NB4 (cell line): Measurements from ENCODE around the gene TNFRSF25.

Source experiments
- DNase-seq: peaks from one replicate; pipeline ENCODE4 v3.0.0; 2010; ENCODE audit warnings: low read depth
- H3K4me3 ChIP-seq: one replicate; pipeline ENCODE4 v1.5.1; 2011; ENCODE audit warnings: mild to moderate bottlenecking, low read depth, low read length, moderate library complexity
- MYC ChIP-seq: IDR thresholded peaks from 2 replicates; pipeline ENCODE4 v1.6.1; 2011; ENCODE audit warnings: low read depth, low read length
- POLR2A ChIP-seq: IDR thresholded peaks from 2 replicates; pipeline ENCODE4 v1.6.1; 2011; ENCODE audit warnings: mild to moderate bottlenecking; ENCODE audit not compliant: insufficient read length; ENCODE audit errors: extremely low read depth
- TF ChIP-seq, protein P1 (sequence below): IDR thresholded peaks from 2 replicates; pipeline ENCODE4 v1.6.1; 2011; ENCODE audit warnings: low read depth, low read length
- TF ChIP-seq, protein P2 (sequence below): IDR thresholded peaks from one replicate; pipeline ENCODE4 v1.5.1; 2012; ENCODE audit warnings: low read depth, low read length

The TNFRSF25 gene

DNA sequence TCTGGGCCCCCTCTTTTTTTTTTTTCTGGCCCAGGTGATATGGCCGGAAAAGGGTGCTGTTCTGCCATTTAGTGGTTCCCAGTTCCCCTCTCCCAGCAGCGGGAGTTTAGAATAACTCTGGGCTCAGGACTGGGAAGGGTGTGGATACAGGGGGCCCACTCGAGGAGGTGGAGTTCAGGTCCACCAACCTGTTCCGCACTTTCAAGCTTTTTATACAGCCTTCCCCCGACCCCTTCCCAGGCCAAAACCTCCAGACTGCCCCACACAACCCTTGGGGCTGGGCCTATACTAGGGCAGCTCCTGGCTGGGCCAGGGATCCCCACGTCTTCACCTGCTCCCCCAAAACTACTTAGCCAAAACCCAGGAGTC lies 25.1 kb upstream of the TNFRSF25 start:
- peak overlapping the region; percentile 71 for H3K4me3 ChIP-seq
- no peak for DNase-seq
- TF ChIP-seq, protein P1, sequence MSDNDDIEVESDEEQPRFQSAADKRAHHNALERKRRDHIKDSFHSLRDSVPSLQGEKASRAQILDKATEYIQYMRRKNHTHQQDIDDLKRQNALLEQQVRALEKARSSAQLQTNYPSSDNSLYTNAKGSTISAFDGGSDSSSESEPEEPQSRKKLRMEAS = no peak
- TF ChIP-seq, protein P2, sequence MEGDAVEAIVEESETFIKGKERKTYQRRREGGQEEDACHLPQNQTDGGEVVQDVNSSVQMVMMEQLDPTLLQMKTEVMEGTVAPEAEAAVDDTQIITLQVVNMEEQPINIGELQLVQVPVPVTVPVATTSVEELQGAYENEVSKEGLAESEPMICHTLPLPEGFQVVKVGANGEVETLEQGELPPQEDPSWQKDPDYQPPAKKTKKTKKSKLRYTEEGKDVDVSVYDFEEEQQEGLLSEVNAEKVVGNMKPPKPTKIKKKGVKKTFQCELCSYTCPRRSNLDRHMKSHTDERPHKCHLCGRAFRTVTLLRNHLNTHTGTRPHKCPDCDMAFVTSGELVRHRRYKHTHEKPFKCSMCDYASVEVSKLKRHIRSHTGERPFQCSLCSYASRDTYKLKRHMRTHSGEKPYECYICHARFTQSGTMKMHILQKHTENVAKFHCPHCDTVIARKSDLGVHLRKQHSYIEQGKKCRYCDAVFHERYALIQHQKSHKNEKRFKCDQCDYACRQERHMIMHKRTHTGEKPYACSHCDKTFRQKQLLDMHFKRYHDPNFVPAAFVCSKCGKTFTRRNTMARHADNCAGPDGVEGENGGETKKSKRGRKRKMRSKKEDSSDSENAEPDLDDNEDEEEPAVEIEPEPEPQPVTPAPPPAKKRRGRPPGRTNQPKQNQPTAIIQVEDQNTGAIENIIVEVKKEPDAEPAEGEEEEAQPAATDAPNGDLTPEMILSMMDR = no peak
- TF ChIP-seq POLR2A (no peak), MYC (no peak)

DNA sequence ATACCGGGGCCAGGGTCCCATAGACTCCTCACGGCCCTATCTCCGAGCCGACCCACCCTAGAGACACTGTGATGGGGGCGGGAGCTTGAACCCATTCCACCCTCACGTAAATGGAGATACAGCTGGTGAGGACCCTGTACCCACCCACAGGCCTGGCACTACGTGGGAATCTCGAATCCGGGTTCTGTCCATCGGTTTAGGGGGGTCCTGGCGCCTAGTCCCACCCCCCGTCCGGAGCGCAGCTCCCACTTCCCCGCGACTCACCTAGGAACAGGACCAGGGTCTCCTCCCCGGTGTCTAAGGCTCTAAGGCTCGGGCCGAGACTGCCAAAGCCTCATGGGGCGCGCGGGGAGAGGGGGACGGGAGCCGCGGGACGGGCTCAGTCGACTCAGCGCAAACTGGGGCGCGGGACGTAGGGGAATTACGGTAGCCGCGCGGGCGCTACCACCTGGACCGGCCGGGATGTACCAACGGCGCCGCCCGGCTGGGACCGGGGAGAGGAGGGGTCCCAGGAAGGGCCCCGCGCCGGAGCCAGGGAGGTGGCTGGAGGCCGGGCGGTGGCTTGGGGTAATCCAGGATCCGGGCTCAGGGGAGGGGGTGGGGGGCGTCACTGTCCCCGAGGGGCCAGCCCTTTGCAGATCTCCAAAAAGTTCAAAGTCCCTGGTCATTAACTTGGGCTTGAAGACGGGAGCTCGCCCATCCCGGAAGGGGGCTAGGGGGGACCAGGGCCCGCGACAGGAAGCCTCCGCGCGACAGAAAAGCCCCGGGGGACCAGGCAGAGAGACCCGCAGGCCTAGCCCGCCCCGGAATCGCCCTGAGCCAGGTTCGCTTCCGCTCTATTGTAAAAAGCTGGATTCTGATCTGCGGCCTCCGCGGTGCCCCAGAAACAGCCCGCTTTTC lies 24.5 kb upstream of the TNFRSF25 start:
- TF ChIP-seq, protein P1 = peak; percentile 47; the same call in 1 of the 2 replicates
- peak; percentile 66; the same call in 1 of the 2 replicates for TF ChIP-seq MYC
- peak; percentile 38 for TF ChIP-seq POLR2A
- TF ChIP-seq, protein P2 = no peak
- H3K4me3 ChIP-seq = peak overlapping the region; percentile 71
- peak; percentile 91 for DNase-seq

DNA sequence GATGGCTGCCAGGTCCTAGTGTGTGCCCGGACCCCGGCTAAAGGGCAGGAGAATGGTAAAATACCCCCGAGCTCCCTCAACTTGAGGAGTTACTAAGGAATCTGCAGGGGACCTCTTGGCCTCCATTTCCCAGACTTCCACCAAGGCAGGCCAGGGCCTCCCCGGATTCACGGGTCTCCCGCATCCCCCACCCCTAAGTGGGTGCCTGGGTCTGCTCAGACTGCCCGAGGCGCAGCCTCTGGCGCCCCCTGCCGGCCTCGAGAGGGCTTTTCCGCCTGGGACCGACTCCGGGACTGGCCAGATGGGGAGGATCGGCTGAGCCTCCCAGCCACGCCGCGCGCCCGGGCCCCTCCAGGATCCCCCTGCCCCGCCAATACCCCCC lies 23.8 kb upstream of the TNFRSF25 start:
- peak overlapping the region; percentile 71 for H3K4me3 ChIP-seq
- TF ChIP-seq MYC (no peak), POLR2A (no peak)
- TF ChIP-seq, protein P1 = no peak
- TF ChIP-seq, protein P2 = peak; percentile 86
- DNase-seq = peak; percentile 85

DNA sequence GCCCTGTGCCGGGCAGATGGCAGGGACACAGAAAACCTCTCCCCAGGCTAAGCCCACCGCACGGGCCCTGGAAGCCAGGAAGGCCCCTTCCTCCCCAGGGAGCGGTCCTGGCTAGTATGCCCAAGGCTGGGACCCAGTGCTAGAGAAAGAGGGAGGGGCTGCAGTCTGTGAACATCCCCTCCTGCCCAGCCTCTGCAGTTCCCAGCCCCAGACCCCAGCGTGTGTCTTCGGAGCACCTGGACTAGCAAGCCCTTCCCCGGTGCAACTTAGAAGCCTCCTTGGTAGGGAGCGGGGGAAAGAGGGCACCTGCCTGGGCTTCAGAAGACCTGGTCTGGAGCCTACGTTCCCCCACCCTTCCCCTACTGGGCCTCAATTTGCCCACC lies 23.4 kb upstream of the TNFRSF25 start:
- no peak for DNase-seq
- H3K4me3 ChIP-seq = peak overlapping the region; percentile 28
- TF ChIP-seq POLR2A (no peak), MYC (no peak)
- TF ChIP-seq, protein P2 = no peak
- TF ChIP-seq, protein P1 = no peak

DNA sequence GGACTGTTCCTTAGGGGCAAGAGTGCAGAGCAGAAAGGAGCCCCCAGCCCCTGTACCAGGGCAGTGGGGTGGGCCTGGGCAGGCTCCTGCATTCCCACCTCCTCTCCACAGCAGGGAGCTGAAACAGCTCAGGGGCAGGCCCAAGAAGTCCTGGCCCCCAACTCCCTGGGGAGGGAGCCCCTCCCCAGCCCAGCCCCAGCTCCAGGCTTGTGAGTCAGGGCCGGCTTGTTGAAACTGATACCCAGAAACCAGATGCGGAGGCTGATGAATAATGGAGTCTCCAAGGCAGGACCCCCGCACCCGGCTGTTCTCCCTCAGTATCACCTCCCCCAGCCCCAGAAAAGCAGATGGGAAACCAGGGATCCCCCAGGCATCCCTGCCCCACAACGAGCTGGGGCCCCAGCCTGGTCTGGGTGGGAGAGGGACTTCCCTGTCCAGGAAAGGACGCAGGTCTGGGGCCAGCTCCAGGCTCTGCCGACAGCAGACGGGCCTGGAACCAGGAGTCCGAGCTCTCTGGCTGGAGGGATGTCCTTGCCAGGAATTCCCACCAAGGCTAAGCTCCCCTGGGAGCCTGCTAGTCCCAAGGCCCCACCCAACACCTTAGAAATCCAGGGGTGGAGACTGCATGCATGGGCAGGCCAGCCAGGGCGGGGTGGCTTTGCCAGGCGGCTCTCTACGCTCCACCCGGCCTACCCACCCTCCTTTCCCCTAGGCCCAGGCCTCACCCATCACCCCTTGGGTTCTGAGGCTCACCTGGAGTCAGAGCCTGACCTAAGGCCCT lies 22.8 kb upstream of the TNFRSF25 start:
- TF ChIP-seq, protein P1 = no peak
- TF ChIP-seq MYC (no peak), POLR2A (no peak)
- TF ChIP-seq, protein P2 = no peak
- DNase-seq = no peak
- no peak overlapping the region for H3K4me3 ChIP-seq
